PC-3 (cell line): ENCODE measurements around the gene LEMD2. TPM values are rescaled to one million over a fixed set of nuclear protein-coding genes. Genes with fewer than 3 reads are reported as not detected.
A peak's percentile ranks its signal among the peaks of the same experiment; 100 is the strongest.

ENCODE experiments used
- ATAC-seq: fragments of 200-7000 bp; cut with Tn5 transposase; 2 replicates; pipeline ENCODE4 v1.9.1; 2020; ENCODE audit warnings: mild to moderate bottlenecking, moderate library complexity
- BruUV-seq: library from RNA; stranded (reverse); fragments of 400-500 nt; replicated peaks from 2 replicates; lab custom pipeline; 2021; lab: Mats Ljungman, UMichigan
- CTCF ChIA-PET: fragments of 300-600 bp; sonication (Branson Sonifier 250); formaldehyde crosslinking; loops from one replicate; lab custom pipeline; 2022; ENCODE audit warnings: antibody characterized with exemption; lab: Charles Lee
- POLR2A ChIA-PET: fragments of 300-600 bp; sonication (Branson Sonifier 250); formaldehyde crosslinking; loops from one replicate; lab custom pipeline; 2022; ENCODE audit warnings: antibody characterized with exemption; ENCODE audit not compliant: unreplicated experiment; lab: Charles Lee
- DNase-seq: peaks from one replicate; pipeline ENCODE4 v3.0.0-alpha.2; 2015
- H2AFZ ChIP-seq: fragments of 300-600 bp; sonication (generic); 2 replicates; pipeline ENCODE4 v1.6.0; 2016; ENCODE audit warnings: antibody characterized with exemption, low read length
- H3F3A ChIP-seq: fragments of 300-600 bp; sonication (generic); one replicate; pipeline ENCODE4 v1.6.0; 2017; ENCODE audit warnings: antibody characterized with exemption, low read length, control low read depth, mild to moderate bottlenecking; ENCODE audit not compliant: unreplicated experiment
- H3K27ac ChIP-seq: fragments of 300-600 bp; sonication (generic); 2 replicates; pipeline ENCODE4 v1.5.1; 2016; ENCODE audit warnings: mild to moderate bottlenecking, low read length
- H3K27me3 ChIP-seq: fragments of 300-600 bp; sonication (generic); 2 replicates; pipeline ENCODE4 v1.6.1; 2016; ENCODE audit warnings: low read length, mixed read lengths
- H3K36me3 ChIP-seq: fragments of 300-600 bp; sonication (generic); 2 replicates; pipeline ENCODE4 v1.6.1; 2016; ENCODE audit warnings: low read depth, mixed run types, low read length, mixed read lengths
- H3K4me1 ChIP-seq: fragments of 300-600 bp; sonication (generic); 2 replicates; pipeline ENCODE4 v1.5.1; 2016; ENCODE audit warnings: low read length; ENCODE audit not compliant: insufficient read depth
- H3K4me2 ChIP-seq: fragments of 300-600 bp; sonication (generic); 2 replicates; pipeline ENCODE4 v1.6.0; 2016; ENCODE audit warnings: low read length
- H3K4me3 ChIP-seq: fragments of 300-600 bp; sonication (generic); 2 replicates; pipeline ENCODE4 v1.5.1; 2016; ENCODE audit warnings: mild to moderate bottlenecking, low read length, mixed read lengths
- H3K79me2 ChIP-seq: fragments of 300-600 bp; sonication (generic); 2 replicates; pipeline ENCODE4 v1.6.1; 2017; ENCODE audit warnings: low read length, mixed read lengths
- H3K9ac ChIP-seq: fragments of 300-600 bp; sonication (generic); 2 replicates; pipeline ENCODE4 v1.6.0; 2016; ENCODE audit warnings: mild to moderate bottlenecking, low read length
- H3K9me2 ChIP-seq: fragments of 300-600 bp; sonication (generic); replicated peaks from 2 replicates; pipeline ENCODE4 v1.6.1; 2016; ENCODE audit warnings: mixed run types, low read length, mixed read lengths
- H3K9me3 ChIP-seq: fragments of 300-600 bp; sonication (generic); 2 replicates; pipeline ENCODE4 v1.6.1; 2016; ENCODE audit warnings: low read length, mixed read lengths
- H4K20me1 ChIP-seq: fragments of 300-600 bp; sonication (generic); 2 replicates; pipeline ENCODE4 v1.6.1; 2016; ENCODE audit warnings: low read length, mixed read lengths
- EZH2 ChIP-seq: fragments of 300-600 bp; sonication (generic); IDR thresholded peaks from one replicate; pipeline ENCODE4 v1.6.1; 2017; ENCODE audit warnings: antibody characterized with exemption, mild to moderate bottlenecking, low read length; ENCODE audit not compliant: unreplicated experiment
- EZH2phosphoT487 ChIP-seq: fragments of 300-600 bp; sonication (generic); IDR thresholded peaks from 2 replicates; pipeline ENCODE4 v1.6.1; 2018; ENCODE audit warnings: mild to moderate bottlenecking, antibody characterized with exemption, low read length, borderline replicate concordance
- intact Hi-C: fragments of 100-400 bp; cut with micrococcal nuclease; formaldehyde crosslinking; loops from 2 replicates; pipeline ENCODE4 v1.9.0; 2023
- total RNA-seq: library from RNA; depleted of rRNA; stranded (reverse); fragments of >200 nt; gene quantifications from 2 replicates; pipeline ENCODE4 v1.2.3, GENCODE V29; 2014
- TF ChIP-seq, protein P1 (sequence below): fragments of 300-600 bp; sonication (generic); conservative IDR thresholded peaks from 2 replicates; pipeline ENCODE4 v1.5.1; 2017; ENCODE audit warnings: antibody characterized with exemption, low read depth, mild to moderate bottlenecking, low read length

The LEMD2 gene
- total RNA-seq, 1 experiment from 2014 or later = 54.5 TPM

DNA sequence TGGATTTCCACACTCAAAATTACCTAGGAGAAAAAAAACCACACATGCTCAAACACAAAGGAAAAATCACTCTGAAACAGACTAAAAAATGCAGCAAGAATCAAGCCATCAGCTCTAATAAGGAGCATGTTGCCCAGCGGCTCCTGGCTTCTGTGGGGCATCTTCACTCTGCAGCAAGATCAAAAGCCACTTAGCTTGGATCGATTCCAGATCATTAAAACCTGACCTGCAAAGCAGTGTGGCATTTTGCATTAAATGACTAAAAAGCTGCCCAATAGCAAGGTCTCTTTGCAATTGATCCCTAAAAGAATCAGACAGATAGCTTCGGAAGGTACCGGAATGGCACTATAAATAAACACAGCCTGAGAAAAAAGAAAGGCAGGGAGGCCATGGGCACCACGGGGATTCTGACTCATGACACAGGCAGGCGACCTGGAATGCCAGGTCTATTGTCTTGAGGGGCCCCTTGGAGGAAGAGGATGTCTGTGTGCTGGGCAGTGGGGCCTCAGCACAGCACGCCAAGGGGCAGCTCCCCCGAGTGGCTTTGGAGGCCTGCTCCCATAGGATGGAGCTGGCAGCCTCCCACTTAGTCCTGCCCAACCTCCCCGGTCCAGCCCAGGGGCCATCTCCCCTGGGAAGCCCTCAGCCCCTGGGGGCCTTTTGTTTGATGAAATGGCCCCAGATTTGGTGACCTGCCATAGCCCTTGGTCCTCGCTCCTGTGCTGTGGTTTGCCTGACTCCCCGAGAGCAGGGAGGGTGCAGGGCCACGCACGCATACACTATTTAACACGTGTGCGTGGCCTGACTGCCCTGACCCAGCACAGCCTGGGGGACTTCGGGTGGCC, 7.6 kb downstream of the LEMD2 start:
- peak overlapping the region; percentile 21; the same call in 1 of the 2 replicates for H3K27ac ChIP-seq
- H3K79me2 ChIP-seq = peaks cover 19% of the 10 kb centered on the region
- no peaks in the 10 kb centered on the region; the same call in 1 of the 2 replicates for H4K20me1 ChIP-seq
- peaks cover 31% of the 10 kb centered on the region for H3K4me1 ChIP-seq
- no peak overlapping the region for H3K9ac ChIP-seq
- H3K36me3 ChIP-seq = peaks cover 65% of the 10 kb centered on the region
- no peaks in the 10 kb centered on the region for H3K27me3 ChIP-seq
- ATAC-seq = peak; percentile 92
- H3K4me2 ChIP-seq = peak overlapping the region; percentile 56
- no peak overlapping the region for H2AFZ ChIP-seq
- no peaks in the 10 kb centered on the region for H3K9me3 ChIP-seq
- no TSS peak for BruUV-seq
- TF ChIP-seq EZH2 (no peak), EZH2phosphoT487 (no peak)
- TF ChIP-seq, protein P1, sequence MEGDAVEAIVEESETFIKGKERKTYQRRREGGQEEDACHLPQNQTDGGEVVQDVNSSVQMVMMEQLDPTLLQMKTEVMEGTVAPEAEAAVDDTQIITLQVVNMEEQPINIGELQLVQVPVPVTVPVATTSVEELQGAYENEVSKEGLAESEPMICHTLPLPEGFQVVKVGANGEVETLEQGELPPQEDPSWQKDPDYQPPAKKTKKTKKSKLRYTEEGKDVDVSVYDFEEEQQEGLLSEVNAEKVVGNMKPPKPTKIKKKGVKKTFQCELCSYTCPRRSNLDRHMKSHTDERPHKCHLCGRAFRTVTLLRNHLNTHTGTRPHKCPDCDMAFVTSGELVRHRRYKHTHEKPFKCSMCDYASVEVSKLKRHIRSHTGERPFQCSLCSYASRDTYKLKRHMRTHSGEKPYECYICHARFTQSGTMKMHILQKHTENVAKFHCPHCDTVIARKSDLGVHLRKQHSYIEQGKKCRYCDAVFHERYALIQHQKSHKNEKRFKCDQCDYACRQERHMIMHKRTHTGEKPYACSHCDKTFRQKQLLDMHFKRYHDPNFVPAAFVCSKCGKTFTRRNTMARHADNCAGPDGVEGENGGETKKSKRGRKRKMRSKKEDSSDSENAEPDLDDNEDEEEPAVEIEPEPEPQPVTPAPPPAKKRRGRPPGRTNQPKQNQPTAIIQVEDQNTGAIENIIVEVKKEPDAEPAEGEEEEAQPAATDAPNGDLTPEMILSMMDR = no peak
- CTCF ChIA-PET = interaction anchor here (0.7 kb wide), 1 partner anchor 70 kb away, joined by 12 read pairs; the partner anchor contains the start of gene UQCC2
- no peak overlapping the region for H3K4me3 ChIP-seq
- no peaks in the 10 kb centered on the region for H3F3A ChIP-seq
- intact Hi-C loops = no loop called here
- H3K9me2 ChIP-seq = no peaks in the 10 kb centered on the region
- peak; percentile 79 for DNase-seq
- POLR2A ChIA-PET = no interaction called here

DNA sequence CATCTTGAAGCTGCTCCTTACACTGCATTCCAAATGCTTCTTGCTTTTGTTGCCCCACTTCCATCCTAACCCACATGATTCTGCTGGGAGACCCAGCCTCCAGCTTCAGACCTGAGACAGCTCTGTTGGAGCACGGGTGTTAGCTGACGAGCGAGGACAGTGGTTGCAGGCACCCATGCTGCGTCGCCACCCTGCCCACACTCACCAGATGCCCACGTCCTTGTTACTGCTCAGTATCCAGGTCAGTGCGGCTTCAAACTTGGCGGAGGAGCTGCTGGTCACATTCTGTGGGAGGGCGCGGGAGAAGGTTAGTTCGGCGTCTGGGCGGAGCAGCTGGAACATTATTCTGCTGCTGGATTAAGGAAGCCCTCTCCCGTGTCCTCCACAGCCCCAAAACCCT, 9.0 kb downstream of the LEMD2 start:
- no peaks in the 10 kb centered on the region for H3K9me2 ChIP-seq
- TF ChIP-seq EZH2phosphoT487 = no peak
- TF ChIP-seq, protein P1 = no peak
- no peak for TF ChIP-seq EZH2
- H3F3A ChIP-seq = no peaks in the 10 kb centered on the region
- H3K27ac ChIP-seq = no peak overlapping the region
- H3K79me2 ChIP-seq = peaks cover 5% of the 10 kb centered on the region; the same call in 1 of the 2 replicates
- no peak overlapping the region for H2AFZ ChIP-seq
- H3K9ac ChIP-seq = no peak overlapping the region
- no peak overlapping the region for H3K4me3 ChIP-seq
- H3K36me3 ChIP-seq = peaks cover 75% of the 10 kb centered on the region
- BruUV-seq = no TSS peak
- DNase-seq = no peak
- ChIA-PET POLR2A (no interaction called here), CTCF (no interaction called here)
- H3K4me2 ChIP-seq = no peak overlapping the region
- H3K4me1 ChIP-seq = peaks cover 18% of the 10 kb centered on the region
- ATAC-seq = no peak
- no peaks in the 10 kb centered on the region for H3K9me3 ChIP-seq
- H3K27me3 ChIP-seq = no peaks in the 10 kb centered on the region
- H4K20me1 ChIP-seq = no peaks in the 10 kb centered on the region; the same call in 1 of the 2 replicates
- intact Hi-C loops = no loop called here

DNA sequence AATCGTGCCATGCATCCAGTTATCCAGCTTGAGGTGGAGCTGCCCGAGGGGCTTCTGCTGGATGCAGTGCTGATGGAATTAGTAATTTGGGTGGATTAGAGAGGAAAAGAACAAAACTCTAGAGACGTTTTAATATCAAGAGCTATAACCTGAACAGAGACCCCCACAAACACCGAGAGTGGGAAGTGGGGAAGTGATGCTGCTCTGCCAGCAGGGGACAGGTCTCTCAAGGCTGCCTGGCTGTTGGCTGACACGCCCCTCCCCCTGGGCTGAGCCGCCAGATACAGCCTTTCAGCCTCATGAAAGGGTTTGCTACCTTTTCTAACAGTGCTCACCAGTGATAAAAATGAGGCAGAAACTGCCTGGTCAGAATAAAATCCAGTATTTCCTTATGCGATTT, 9.6 kb downstream of the LEMD2 start:
- Histone ChIP-seq H3K79me2 (no peaks in the 10 kb centered on the region), H3K4me1 (peaks cover 18% of the 10 kb centered on the region), H3K9me3 (no peaks in the 10 kb centered on the region), H2AFZ (no peak overlapping the region), H3K4me2 (no peak overlapping the region), H3K36me3 (peaks cover 78% of the 10 kb centered on the region), H3K9me2 (no peaks in the 10 kb centered on the region), H3K9ac (no peak overlapping the region), H3K27me3 (no peaks in the 10 kb centered on the region), H3K27ac (no peak overlapping the region), H3F3A (no peaks in the 10 kb centered on the region), H4K20me1 (no peaks in the 10 kb centered on the region; the same call in 1 of the 2 replicates), H3K4me3 (no peak overlapping the region)
- CTCF ChIA-PET = no interaction called here
- POLR2A ChIA-PET = no interaction called here
- intact Hi-C loops = no loop called here
- TF ChIP-seq, protein P1 = no peak
- no peak for TF ChIP-seq EZH2
- TF ChIP-seq EZH2phosphoT487 = no peak
- DNase-seq (no peak), ATAC-seq (no peak)
- no TSS peak for BruUV-seq
